ENCODE results near the gene EPB41L4B.
"Not testable (repeated sequence)": the region's sequence is repeated elsewhere in the genome, so short reads cannot be mapped to it uniquely, and the experiment has no call there.

The EPB41L4B gene

GRCh38 chr9:109320742-109321448 is at the start of gene EPB41L4B:
Gene EPB41L4B (minus strand): TSS chr9:109321059. CDS start chr9:109320446, 613 bp downstream.
- DNase-seq = peak; percentile 82

DNA sequence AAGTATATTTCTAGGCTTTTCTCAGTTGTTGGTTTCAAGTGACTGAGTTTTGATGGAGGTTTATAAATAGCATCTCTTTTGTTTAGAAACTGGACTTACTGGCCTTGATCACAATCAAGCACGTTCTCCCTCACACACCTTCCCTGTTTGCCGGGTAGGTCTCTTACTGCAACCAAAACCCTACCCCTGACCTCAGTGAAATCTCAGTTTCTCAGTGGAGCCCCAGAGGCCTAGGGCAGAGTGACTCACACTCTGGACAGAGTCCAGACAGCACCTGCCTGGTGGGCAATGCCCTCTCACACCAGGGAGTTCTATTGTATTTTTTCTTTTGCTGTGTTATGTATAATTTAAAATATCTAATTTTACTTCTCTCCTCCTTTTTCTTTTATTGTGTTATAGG is 48.4 kb upstream of the EPB41L4B start:
- no peak for DNase-seq

DNA sequence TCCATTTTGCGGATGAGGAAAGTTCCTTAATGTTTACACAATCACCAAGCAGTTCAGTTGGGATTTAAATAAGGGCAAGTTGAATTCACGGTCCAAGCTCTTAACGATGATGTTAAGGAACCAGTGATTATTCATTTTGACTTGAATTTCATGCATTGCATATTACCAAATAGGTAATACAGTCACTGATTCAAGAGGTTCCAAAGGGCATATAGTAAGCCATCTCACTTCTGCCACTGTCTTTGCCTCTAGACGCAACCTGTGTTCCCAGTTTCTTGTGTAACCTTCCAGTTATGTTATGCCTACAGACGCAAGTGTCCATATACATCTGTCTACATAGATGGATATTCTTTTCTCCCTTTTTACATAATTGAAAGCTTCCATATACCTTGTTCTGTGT is 39.9 kb upstream of the EPB41L4B start:
- DNase-seq = no peak

- DNase-seq = not testable (repeated sequence)
Measured at GRCh38 chr9:109358968-109359603, 38.2 kb upstream of the EPB41L4B start.

GRCh38 chr9:109355564-109356297 is 34.9 kb upstream of the EPB41L4B start:
- DNase-seq = no peak

DNA sequence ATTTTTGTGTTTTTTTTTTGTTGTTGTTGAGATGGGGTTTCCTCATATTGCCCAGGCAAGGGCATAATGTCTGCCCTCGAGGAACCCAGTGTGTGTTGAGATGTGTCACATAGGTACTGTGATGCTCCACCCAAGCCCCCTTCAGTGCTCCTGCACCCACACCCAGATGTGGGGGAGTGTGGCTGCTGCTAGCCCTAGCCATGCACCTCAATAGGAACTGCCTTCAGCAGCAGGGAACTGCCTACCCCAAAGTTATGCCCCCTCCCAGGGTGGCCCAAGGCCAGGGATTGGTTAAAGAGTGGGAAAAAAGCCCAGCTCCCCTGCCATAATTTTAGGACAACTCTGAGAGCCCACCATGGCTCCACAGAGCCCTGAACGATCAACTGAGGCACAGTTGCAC is 33.3 kb upstream of the EPB41L4B start:
- DNase-seq = no peak

GRCh38 chr9:109351032-109351431 is 30.2 kb upstream of the EPB41L4B start:
- no peak for DNase-seq

- DNase-seq = peak; percentile 91
Measured at GRCh38 chr9:109349421-109349846, 28.6 kb upstream of the EPB41L4B start.

DNA sequence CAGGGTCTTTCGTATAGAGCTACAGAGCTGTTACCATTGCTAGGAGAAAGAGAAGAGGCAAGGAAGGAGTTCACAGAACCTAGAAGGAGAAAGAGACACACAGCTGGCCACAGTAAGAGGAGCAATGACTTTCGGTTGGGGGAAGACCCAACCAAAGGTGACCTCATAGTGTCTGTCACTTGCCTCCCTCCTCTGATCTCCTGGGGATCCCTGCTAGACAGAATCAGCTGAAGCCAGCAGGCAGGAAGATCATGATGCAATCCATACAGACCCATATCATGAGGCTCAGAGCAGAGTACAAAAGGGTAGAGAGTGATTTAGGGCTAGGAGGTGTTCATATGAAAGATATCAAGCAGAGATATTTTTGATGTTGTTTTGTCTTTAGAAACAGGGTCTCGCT is 26.0 kb upstream of the EPB41L4B start:
- no peak for DNase-seq

DNA sequence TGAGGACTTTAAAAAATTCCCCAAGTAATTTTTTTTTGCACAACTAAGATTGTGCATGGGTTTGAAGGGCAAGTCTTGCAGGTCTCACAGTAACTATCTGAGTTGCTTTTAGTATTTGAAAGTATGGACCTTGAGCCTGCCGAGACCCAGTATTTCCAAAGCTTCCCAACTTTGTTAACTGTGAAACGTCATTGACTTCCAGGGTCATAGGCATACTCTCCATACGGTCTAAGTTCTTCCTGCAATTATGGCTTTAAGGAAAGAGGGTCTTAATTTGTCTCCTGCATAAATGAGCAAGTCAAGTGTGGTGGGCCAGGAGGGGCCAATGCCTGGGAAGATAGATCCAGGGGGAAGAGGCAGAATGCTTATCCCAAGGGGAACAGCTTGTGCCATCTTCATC is 24.0 kb upstream of the EPB41L4B start:
- no peak for DNase-seq

- no peak for DNase-seq
Measured at GRCh38 chr9:109342878-109343277, 22.0 kb upstream of the EPB41L4B start.

DNA sequence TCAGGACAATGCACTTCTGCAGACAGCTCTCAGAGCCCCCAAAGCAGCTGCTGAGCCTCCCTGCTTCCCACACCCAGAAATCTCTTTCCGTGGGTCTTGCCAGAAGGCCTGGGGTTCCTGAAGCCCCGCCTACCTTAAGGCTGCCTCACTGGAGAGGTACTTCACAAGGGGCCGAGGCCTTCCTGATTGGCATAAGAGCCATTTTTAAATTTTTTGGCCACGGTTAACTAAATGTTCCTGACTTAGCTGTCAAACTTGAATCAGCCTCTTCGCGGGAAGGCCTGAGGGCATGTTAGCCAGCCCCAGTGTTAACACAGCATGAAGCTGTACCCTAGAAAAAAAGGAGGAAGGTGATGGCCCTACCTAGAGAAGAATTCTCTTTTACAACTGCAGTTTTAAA is 20.7 kb upstream of the EPB41L4B start:
- no peak for DNase-seq

DNA sequence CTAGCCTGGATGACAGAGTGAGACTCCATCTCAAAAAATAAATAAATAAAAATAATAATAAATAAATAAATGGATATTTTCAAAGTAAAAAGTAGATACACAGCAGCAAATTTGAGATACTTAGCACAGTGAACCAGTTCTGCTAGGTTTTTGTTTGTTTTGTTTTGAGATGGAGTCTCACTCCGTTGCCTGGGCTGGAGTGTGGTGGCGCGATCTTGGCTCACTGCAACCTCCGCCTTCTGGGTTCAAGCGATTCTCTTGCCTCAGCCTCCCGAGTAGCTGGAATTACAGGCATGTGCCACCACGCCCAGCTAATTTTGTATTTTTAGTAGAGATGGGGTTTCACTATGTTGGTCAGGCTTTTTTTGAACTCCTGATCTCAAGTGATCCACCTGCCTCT is 20.1 kb upstream of the EPB41L4B start:
- not testable (repeated sequence) for DNase-seq

DNA sequence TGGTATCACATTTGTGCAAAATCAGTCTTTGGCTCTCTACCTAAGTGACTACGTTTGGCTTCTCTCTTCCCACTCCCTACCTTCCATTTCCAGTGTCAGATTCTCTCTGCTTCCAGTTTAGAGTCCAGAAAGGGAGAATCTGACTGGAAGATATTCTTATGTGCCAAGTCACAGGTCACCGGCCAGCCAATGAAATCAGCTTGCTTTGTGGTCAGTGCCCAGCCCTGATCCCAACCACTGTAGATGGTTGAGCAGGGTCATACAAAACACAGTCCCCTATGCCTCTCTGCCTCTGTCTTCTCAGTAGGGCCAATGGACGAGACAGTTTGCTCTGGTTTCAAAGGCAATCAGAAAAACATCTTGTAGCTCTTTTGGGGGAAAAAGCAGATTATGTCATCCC is 15.6 kb upstream of the EPB41L4B start:
- DNase-seq = no peak

GRCh38 chr9:109335929-109336328 is 15.1 kb upstream of the EPB41L4B start:
- no peak for DNase-seq

DNA sequence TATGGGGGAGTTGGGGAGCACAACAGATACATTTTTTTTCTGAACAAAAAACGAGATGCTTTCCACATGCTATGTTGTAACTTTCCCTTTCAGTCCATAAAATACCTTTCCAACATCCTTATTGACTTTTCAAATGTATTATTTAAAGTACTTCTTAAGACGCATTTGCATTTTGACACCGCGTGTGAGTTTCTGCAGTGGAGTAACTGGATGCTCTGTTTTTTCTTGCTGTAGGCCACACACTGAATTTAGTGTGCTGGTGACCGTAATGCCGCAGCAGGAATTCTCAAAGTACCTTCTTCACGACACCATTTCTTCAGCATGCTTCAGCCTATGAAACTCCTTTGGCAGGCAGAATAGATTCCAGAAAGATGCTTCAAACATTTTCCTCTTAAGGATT is 14.3 kb upstream of the EPB41L4B start:
- DNase-seq = no peak

DNA sequence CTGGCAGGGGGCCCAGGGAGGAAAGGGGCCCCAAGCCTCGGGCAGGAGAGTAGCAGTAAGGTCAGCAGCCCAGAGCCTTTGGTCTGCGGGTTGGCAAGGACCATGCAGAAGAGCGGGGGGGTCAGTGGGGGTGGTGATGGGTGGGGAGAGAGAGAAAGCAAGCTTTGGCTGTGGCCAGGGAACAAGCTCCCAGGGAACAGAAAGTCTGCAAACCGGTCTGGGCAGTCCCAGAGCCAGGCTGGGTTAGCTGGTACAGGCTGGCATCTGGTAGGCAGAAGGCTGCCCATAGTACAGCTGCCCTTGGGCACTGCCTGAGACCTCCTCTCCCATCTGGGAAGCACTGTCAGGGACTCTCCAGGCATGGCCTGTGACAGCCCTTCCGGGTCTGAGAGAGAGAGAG is 10.5 kb upstream of the EPB41L4B start:
- no peak for DNase-seq

GRCh38 chr9:109329638-109330258 is 8.9 kb upstream of the EPB41L4B start:
- peak; percentile 40 for DNase-seq

DNA sequence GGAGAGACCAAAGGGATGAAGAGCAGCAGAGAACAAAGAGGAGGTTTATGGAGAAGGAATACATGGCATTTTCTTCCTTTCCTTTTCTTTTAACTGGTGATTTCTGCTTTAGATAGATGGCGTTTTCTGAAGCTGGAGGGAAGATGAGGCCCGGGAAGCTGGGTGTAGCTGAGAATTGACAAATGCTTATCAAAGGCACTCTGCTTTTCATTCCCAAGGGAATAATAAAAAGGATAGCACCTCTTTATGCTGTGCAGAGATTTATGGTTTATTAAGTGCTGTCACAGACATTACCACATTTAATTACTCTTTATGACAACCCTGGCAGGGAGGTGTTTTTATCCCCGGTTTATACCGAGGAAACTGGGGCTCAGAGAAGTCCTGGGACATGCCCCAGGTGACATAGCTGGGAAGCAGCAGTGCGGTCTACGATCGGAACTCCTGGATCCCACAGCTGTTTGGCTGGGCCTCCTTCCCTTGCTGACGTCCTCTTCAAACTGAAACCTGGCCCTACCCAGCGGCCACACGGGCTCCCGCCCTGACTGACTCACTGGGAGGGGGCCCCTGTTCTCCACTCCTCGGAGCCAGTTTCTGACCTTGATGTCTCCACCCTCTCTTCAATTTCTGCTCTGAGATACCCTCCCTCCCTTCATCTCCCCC is 8.2 kb upstream of the EPB41L4B start:
- DNase-seq = peak; percentile 76

- no peak for DNase-seq
Measured at GRCh38 chr9:109325089-109325488, 4.2 kb upstream of the EPB41L4B start.

DNA sequence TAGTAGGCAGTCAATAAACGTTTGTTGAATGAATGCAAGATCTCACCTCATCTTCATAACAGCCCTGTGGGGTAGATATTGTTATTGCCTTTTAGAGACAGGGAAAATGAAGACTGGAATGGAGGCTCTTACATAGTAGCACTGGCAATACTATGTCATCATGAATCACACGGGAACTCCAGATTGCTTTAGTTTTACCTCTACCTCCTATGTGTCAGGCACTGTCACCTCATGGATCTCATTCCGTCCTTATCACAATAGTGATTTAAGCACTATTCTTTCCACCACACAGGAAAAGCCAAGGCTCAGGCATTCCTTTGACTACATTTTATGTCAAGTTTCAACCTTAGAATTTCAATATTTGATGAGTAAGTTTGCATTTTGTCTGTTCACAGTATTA is 2.9 kb upstream of the EPB41L4B start:
- peak; percentile 54 for DNase-seq

GRCh38 chr9:109321727-109322126 is 868 bp upstream of the EPB41L4B start:
- no peak for DNase-seq

- DNase-seq = no peak
Measured at GRCh38 chr9:109320331-109320741, 523 bp downstream of the EPB41L4B start.

Data from NCI-H226 (cell line).